Fibroblast of skin of abdomen (primary cell): Measurements from ENCODE around the gene ARHGAP12.

Experiments used
- DNase-seq: peaks from one replicate; pipeline ENCODE4 v3.0.0-alpha.2; 2013

ARHGAP12 gene

DNA sequence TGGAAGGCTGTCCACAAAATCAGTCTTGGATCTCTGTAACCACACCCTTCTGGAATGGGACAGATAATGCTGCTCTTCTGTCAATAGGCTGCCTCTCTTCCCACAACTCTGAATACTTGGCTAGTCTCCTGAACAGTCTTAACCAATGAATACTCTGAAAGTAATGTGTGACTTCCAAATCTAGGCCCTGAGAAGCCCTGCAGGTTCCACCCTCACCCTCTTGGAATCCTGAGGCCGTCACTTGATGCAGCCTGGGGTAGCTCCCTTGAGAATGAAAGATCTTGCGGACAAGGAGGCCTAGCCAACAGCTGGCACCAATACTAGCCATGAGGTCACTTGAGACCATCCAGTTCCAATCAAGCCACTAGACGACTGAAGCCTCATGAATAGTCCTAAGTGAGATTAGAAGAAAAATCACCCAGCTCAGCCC lies 109.2 kb downstream of the ARHGAP12 start:
- DNase-seq = peak; percentile 68

- DNase-seq = peak; percentile 95
Measured at GRCh38 chr10:31816318-31816717, 112.3 kb downstream of the ARHGAP12 start.

DNA sequence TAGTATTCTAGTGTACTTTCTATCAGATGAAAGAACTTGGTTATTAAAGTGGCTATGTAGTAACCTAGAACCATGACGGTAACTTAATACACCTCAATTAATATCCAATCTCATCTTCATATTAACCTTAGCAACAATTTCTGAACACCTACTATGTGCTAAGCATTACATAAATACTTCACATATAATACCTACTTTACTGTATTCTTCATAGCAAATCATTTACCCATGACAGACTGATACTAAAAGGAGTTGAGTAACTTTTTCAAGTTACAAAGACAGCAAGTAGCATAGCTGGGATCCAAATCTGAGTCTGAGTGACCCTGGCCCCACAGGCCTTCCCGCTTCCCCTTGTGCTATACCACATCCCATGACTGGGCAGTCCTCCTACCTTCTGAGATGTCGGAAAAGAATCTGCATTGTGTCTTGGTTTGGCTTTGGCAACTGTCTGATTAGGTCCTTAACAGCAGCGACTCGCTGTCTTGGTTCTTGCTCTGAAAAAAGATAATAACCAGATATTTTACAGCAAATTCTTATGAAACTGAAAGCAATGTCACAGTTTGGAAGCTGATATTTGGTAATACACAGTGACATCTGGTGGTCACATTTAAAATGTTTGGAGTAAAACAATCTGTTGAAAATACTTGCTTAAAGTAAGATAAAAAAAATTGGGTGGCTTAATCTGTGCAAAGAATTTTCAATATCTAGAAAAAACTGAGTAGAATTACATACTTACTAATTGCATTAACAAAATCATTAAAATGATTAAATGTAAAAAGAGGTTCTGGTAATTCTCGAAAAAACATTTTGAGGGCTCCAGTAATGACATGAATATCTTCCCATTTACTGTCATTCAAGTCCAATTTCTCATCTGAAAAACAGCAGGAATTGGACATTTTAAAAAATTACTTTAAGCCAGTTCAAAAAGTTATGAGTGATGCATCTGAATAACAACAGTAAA lies 120.1 kb downstream of the ARHGAP12 start:
- DNase-seq = peak; percentile 83

DNA sequence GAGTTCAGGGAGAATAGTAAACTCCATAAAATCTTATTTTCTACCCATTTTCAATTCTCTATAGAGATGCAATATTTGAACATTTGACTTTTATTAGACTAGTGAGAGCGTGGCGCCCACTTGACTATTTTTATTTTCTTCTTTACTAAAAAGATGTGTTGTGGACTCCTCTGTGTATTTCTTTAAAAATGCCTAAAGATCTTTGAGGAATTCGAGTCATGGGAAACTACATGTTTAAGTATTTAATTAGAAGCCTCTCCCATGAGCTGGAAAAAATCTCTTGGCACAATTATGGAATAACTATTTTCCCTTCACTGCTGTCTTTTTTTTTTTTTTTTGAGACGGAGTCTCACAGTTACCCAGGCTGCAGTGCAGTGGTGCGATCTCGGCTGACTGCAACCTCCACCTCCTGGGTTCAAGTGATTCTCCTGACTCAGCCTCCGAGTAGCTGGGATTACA lies 124.2 kb downstream of the ARHGAP12 start:
- peak; percentile 73 for DNase-seq

GRCh38 chr10:31803606-31804351 lies 124.9 kb downstream of the ARHGAP12 start:
- DNase-seq = peak; percentile 82

DNA sequence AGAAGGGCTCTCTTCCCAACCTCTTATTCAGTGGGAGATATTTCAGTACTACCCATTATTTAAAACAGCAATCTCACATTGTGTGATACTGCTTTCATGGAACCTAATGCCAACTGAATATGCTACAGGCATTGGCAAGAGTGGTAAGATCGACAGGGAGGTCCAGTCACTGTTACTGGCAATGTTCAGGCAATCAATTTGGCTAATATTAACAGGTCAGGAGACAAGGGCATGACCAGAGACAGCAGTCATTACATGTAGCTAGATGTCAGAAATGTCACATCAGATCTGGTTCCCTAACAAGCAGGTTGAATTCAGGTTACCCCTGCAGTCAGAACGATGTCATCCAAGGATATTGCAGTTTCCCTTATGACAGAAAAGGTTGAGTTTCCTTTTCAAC lies 129.4 kb downstream of the ARHGAP12 start:
- no peak for DNase-seq

DNA sequence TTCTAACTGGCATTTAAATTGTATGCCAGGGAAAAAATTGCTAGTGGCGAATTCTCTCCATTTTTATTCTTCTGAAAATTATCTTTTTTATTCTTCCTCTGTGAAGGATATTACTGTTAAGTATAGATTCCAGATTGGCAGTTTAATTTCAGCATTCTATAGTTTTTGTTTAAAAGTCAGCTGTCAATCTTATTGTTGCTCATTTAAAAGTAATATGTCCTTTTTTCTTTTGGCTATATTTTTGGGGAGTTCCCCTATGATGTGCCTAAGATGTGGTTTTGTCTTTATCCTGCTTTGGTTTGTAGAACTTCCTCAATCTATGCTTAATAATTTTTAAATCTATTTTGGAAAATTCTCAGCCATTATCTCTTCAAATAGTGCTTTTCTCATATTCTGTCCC lies 135.9 kb downstream of the ARHGAP12 start:
- no peak for DNase-seq

DNA sequence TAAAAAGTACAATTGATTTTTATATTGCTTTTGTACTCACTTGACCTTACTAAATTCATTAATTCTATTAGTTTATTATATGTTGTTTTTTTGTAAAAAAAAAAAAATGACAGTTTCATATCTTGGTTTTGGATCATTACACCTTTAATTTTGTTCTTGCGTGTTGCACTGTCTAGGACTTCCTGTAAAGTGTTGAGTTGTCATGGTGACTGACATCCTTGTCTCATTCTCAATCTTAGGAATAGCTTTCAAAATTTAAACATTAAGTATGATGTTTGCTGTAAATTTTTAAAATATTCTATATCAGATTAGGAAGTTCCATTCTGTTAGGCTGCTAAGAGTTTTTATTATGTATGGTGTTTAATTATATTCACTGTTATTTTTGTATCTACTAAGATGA lies 139.1 kb downstream of the ARHGAP12 start:
- no peak for DNase-seq

DNA sequence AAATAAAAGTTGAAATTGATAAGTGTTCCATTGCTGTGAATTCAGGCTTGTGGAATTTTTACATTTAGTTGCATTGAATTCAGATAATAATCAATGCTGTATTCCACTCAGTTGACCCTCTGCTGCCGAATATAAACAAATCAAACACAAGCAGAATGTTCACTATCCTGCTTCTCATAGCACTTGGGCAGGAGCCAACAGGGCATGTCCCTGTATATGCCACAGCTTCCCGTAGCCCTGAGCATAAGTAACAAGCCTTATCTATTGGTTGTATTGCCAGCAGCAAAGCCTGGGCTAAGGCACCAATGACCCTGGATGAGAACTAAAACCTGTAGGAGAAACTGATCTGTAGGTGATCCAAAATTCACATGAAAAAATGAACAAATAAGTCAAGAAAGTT lies 145.9 kb downstream of the ARHGAP12 start:
- no peak for DNase-seq

GRCh38 chr10:31780717-31781116 lies 147.9 kb downstream of the ARHGAP12 start:
- DNase-seq = no peak

DNA sequence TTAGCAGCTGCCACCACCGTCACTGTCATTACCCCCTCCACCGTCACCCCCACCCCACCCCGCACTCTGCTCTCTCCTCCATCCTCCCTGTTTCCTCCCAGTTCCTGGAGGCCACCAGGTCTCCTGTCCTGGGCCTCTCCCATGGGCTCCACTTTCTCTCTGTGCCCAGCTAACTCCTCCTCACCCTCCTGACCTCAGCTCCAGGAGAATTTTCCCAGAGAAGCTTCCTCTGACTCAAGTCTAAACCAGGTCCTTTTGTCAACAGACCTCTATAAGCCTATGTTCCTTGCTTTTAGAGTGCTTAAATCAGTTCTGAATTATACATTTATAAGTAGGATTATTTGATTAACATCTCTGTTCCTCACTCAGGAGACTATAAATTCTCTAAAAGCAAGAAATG lies 150.0 kb downstream of the ARHGAP12 start:
- no peak for DNase-seq

DNA sequence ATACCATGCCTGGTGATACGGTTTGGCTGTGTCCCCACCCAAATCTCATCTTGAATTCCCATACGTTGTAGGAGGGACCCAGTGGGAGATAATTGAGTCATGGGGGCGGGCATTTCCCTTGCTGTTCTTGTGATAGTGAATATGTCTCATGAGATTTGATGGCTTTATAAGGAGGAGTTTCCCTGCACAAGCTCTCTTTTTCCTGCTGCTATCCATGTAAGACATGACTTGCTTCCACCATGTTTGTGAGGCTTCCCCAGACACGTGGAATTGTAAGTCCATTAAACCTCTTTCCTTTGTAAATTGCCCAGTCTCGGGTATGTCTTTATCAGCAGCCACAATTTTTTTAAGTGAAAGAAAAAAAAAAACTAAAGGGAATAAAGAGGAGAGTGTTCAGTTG lies 152.5 kb downstream of the ARHGAP12 start:
- no peak for DNase-seq

DNA sequence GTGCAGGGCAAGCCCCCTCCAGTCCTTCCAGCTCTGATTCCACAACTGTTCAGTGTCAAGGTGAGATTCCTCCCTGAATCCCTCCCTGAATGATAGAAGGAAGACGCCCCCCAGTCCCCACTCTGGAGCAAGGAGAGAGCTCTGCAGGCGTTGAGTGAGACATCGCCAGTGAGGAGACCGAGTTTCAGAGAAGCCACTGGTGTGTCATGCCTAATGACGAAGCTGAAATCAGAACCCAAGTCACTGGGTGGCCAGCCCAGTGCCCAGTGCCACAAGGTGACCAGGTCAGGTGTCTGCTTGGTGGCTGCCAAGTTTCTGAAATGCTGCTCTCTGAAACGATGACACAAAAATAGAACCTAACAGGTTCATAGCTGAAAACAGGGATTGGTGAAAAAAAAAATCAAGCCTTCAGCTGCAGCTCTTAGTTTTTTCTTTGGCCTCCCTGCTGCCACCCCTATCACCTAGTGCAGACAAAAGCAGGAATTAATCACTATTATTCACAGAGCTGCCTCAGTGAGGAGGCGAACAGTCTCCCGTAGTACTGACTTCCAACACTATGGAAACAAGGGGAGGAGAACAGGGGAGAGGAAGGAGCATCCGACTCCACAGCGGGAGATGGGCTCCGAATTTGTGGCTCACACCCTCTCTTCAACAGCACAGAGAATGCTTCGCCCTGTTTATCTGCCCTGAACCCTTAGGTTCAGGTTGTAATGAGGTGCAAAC lies 153.5 kb downstream of the ARHGAP12 start:
- DNase-seq = no peak

DNA sequence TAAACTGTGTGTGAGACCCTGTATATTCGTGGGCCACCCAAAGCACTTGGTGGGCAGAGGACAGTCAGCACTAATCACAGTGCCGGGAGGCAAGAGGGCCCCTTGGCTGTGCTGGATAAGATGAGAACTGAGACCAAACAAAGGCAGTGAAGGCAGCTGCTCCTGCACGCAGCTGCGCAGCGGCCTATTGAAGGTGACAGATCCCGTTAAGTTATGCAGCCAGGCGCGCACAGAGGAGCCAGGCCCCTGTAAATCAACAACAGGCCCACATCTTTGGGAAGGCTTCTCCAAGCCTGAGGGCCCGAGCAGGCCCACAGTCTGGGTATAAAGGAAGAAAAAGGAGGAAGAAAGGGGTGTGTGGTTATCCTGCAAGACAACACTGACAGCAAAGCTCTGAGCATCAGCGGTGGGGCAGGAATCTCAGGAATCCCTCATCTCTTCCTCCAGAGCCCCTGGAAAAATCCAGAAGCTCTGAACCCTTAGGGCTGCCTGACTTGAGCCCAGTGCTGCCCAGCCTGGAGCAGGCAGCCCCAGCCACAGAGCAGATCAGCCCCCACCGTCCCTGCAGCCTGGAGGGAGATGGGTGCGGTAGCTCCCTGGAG lies 154.2 kb downstream of the ARHGAP12 start:
- DNase-seq = peak; percentile 75

DNA sequence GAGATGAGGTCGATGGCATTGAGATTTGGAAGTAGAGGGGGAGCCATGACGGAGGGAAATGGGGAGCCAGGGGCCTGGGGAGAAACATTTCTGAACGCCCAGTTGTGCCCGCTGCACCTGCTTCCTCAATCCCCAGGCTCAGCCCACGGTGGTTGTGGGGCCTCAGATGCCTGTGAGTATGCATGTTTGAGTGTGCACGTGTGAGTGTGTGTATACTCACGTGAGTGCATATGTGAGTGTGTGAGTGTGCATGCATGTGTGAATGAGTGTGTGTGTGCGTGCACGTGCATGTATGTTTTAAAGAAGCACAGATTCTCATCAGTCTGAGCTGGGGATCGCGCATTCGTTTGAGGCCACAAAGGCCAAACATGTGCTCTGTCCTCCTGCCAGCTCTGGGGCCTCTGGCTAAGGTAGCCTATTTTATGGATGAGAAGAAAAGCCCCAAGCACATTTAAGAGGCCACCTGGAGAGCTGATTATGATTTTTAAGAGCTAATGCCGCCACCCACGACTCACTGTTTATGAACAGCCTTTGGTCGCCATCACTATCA lies 154.8 kb downstream of the ARHGAP12 start:
- DNase-seq = no peak

DNA sequence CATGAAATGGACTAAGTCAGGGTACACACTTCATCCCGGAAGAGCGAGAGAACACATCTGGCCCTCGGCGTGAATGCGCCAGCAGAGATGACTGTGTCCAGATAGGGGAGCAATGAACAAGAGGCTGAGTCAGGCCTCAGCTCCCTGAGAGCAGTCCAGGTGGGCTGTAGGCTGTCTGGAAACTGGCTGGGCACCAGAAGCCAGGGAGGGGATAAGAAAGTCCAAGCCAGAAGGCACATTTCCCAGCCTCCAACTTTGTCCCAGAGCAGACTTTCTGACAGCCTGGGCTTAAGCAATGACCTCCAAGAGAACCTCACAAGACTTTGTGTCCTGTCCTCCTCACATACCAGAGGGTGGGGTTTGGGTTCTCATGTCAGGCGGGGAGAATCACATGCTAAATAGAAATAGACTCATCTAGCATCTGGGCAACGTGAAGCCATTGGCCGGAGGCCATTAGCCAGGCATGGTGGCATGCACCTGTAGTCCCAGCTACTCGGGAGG lies 157.2 kb downstream of the ARHGAP12 start:
- peak; percentile 62 for DNase-seq

GRCh38 chr10:31770307-31770902 lies 158.2 kb downstream of the ARHGAP12 start:
- DNase-seq = no peak

DNA sequence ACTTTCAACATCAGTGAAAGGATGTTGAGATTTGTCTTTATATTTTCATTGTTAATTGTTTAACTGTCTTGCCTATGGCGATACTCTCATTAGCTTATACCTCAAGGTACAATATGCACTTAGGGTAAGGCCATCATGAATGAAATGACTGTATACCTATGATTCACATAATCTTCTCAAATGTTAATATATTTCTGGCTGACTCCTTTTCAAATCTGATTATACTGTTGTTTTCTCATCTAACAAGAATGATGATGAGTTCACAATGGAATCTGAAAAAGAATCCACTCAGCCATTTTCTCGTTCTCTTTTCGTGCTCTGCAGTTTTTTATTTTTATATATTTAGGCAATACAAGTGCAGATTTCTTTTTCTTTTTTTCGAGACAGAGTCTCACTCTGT lies 159.1 kb downstream of the ARHGAP12 start:
- DNase-seq = peak; percentile 76

- peak; percentile 81 for DNase-seq
Measured at GRCh38 chr10:31768935-31769334, 159.7 kb downstream of the ARHGAP12 start.

GRCh38 chr10:31768467-31768866 lies 160.2 kb downstream of the ARHGAP12 start:
- DNase-seq = peak; percentile 84

DNA sequence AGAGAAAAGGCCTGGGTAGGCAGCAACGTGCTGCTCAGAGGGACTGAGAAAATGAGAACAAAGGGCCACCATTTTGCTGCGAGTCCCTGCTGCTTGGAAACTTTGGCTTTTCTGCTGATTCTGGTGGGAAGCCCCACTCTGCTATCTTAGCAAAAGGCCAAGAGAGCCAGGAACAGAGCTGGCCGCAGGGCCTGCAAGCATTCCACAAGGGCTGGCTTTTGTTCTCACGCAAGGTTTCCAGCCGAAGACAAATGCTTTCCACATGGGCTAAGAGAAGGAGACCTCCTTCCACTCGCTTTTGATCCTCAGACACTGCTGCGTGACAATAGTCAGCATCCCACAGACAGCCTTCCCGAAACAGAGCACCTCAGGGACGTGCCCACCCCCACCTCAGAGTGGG lies 163.1 kb downstream of the ARHGAP12 start:
- DNase-seq = peak; percentile 84
